NCI-H2227 (cell line): Measurements from ENCODE around the gene PPFIA1.
"Not testable (repeated sequence)": the region's sequence is repeated elsewhere in the genome, so short reads cannot be mapped to it uniquely, and the experiment has no call there.

Experiments used
- DNase-seq: peaks from one replicate; lab custom pipeline; 2025; ENCODE audit not compliant: unreplicated experiment; lab: John Stamatoyannopoulos, UW

PPFIA1 gene

DNA sequence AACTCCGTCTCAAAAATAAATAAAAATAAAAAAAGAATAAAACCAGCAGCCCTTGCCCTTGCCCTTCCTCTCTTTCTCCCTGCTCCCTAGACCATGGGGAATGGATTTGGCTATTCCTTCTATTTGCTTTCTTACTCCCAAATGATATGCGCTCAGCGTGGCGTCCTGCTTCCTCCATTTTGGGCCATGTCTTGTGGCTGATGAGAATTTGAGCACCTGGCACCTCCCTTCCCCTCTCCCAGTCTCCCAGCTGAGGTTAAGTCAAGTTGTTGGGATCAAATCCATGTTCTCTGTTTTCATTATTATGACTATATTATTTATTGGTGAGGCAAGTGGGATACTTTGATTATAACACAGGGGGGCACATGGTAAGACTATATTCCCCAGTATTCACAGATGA lies 117.1 kb downstream of the PPFIA1 start:
- DNase-seq, result no peak

DNA sequence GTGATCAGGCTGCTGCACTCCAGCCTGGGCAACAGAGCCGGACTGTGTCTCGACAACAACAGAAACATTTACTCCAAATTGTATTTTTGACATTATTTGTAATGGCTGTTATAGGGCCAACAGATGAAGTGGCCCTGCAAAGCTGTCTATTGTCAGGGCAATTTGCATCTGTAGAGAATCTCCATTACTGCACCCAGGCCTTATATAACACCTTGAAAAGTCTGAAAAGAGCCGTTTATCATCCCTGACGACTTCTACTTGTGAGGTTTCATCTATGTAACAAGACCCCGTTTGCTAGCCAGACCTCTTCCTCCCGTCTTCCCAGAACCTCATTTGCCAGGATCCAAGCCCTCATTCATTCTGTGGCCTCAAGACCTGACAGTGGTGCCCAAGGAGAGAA lies 118.7 kb downstream of the PPFIA1 start:
- no peak for DNase-seq

DNA sequence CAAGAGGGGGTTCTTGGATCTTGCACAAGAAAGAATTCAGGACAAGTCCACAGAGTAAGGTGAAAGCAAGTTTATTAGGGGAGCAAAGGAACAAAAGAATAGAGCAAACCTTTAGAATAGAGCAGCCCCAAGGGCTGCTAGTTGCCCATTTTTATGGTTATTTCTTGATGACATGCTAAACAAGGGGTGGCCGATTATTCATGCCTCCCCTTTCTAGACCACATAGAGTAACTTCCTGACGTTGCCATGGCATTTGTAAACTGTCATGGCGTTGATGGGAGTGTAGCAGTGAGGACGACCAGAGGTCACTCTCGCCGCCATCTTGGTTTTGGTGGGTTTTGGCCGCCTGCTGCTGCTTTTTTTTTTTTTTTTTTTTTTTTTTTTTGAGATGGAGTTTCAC lies 120.4 kb downstream of the PPFIA1 start:
- not testable (repeated sequence) for DNase-seq

DNA sequence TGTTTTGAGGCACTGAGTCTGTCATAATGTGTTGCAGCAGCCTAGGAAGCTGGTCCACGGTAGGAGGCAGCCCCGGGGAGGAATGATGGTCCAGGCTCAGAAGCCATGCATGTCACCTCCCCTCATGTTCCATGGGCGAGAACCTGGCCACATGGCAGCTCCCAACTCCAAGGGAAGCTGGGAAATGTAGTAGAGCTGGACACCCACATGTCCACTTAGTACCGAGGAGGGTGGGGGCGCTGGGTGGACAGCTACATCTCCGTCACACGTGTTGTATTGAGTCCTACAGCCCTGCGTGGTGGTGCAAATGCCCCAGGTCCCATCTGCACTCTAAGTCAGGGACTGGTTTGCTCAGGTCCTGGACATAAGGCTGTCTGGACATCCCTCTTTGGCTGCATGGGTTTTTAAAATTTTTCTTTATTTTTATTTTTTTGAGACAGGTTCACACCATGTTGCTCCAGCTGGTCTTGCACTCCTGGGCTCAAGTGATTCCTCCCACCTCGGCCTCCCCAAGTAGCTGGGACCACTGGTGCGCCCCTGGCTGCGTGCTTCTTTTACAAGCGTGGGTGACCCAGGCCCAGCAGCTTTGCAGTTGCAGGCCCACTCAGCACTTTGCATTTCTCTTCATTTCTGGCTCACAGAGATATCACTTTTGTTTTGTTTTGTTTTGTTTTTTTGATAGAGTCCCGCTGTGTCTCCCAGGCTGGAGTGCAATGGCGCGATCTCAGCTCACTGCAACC lies 123.9 kb downstream of the PPFIA1 start:
- DNase-seq, result no peak

DNA sequence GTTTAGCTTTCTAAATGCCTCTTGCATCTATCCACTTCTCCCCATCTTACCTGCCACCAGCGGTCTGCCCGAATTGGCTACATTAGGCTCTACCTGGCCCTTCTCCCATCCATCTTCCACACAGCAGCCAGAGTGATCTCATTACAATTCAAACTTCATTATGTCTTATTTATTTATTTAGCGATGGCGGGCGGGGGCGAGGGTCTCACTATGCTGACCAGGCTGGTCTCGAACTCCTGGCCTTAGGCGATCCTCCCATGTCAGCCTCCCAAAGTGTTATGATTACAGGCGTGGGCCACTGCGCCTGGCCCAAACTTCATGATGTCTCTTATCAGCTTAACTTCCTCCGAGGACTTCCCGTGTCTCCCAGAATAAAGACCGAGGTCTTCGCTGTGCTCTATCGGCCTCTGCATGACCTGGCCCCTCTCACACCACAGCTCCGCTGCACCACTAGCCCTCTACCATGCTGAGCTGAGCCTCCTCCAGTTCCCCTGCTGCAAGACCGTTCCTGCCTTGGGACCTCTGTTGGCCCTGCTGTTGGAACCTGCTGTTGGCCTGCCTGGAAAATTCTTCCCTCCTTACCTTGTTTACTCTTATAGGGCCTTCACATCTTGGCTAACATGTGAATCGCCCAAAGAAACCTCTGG lies 127.0 kb downstream of the PPFIA1 start:
- no peak for DNase-seq

DNA sequence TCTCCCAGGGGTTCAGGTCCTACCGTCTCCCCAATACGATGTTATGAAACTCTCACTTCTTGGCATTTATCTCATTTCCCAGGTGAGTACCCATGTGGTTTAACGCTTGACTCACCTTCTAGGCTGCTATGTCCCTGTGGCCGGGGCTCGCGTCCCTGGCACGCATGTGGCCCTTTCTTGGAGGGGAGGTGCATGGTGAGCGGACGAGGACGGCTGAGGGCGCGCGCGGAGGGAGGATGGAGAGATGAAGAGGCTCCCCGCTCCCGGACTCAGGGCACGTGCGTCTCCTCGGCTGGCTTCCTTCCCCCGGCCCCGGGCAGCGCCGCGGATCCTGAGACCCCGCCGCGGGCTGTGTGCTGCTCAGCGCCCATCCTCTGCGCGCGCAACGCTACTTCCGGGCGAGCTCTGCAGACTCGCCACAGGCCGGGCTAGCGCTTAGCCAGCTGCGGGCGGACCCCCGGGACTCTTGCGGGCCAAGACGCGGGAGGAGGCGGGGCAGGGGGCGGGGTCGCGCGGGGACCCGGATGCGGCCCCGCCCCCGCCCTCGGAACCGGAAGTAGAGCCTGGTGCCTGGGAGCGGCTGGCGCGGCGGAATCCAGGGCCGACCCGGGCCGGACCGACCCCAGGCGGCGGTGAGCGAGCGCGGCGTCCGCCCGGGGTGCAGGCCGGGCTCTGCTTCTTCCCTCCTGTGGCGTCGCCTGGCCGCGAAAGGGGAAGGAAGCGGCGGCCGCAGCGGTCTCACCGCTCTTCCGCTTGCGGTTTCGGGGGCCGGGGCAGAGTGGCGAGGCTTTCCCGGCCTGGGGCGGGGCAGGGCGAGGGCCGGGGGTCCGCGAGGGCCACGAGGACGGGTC lies 127.7 kb downstream of the PPFIA1 start, which contains the start of gene CTTN:
Gene CTTN (plus strand): TSS at position 547 of the 851 bp plus-strand sequence. CDS start 8,769 bp downstream, outside the sequence.
- peak; percentile 94 for DNase-seq

DNA sequence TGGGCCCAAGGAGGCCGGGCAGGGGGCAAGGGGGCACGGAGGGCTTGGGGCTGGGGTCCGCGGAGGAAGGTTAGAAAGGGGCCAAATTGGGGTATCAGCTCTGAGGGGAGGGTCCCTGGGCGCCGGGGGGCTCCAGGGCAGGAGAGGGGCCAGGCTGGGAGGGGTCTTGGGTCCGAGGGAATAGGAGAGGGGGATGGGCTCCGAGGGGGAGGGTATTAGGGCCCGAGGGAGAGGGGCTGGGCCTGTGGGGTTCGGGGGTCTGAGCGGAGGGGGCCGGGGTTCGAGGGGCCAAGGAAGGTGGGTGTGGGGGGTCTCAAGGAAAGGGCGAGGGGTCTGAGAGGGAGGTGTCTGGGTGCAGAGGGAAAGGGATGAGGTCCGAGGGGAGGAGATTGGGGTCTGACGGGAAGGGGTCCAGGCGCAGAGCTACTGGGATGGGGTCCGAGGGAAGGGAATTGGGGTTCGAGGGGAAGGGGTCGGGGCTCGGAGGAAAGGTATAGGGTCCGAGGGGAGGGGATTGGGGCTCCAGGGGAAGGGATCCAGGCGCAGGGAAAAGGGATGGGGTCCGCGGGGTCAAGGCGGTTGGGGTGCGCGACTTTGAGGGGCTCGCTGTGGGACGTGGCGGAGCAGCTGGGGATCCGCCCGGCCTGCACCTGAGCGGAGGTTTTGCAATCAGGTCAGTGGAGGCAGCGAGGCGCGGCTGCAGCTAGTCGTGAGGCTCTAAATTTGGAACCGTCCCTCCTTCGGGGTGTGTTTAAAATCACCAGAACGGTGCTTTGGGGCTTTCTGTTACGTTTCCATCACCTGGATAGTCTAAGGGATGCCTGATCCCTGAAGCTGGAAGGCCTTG lies 128.6 kb downstream of the PPFIA1 start:
- DNase-seq, result no peak

DNA sequence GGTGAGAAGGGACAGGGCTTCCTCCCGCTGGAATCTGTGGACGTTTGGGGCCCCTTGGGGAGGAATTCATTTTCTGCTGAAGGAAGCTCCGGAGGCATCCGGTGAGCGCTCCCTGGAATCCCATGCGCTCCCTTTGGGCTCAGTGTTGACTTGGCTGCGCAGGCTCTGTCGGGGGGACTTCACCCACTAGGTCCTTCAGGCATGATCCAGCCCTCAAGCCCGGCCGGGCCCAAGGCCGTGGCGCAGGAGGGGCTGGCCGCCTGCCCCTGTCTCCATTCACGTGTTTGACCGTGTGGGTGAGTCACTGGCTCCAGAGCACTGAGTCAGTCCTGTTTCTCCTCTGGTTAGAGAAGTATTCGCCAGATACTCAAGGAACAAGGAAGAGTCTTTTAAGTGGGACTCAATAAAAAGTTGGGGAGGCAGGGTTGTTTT lies 129.2 kb downstream of the PPFIA1 start:
- peak; percentile 17 for DNase-seq

DNA sequence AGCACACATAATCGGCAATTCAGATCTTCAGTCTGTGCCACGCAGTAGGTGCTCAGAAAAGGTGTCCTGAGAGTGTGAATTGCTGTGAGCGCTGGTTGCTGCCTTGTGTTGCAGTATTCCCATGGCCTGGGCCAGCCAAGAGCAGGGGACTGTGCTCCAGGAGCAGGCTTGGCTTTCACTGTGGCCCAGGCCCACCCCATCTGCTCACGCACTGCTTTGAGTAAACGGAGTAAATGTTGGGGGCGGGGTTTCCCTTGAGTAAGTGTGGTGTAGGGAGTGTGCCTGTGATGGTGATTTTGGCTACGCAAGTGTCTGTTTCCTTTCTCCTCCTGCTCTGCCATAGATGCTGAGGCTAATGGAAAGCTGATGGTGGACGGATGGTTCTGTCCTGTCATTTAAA lies 130.2 kb downstream of the PPFIA1 start:
- no peak for DNase-seq

DNA sequence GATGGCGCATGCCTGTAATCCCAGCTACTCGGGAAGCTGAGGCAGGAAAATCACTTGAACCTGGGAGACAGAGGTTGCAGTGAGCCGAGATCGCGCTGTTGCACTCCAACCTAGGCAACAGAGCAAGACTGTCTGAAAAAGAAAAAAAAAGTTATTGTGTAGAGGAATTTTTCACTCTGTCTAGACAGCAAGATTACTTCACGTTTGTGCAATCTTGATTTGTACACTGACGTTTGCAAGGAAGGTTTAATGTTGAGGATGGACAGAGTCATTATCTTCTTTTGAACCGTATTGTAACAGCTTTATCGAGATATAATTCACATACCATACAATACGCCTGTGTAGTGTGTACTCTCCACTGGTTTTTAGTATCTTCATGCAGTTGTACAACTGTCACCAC lies 131.5 kb downstream of the PPFIA1 start:
- DNase-seq, result no peak

DNA sequence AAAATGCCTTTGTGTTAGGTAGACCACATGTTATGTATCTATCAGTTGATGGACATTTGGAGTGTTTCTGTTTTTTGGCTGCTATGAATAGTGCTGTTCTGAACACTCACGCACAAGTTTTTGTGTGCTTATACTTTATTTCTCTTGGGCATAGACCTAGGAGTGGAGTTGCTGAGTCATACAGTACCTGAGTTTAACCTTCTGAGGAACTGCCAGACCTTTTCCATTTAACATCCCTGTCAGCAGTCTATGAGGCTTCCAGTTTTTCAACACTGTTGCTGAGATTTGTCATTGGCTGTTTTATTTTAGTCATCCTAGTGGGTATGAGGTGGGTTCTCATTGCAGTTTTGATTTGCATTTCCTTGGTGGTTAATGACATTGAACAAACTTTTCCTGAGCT lies 132.2 kb downstream of the PPFIA1 start:
- no peak for DNase-seq

DNA sequence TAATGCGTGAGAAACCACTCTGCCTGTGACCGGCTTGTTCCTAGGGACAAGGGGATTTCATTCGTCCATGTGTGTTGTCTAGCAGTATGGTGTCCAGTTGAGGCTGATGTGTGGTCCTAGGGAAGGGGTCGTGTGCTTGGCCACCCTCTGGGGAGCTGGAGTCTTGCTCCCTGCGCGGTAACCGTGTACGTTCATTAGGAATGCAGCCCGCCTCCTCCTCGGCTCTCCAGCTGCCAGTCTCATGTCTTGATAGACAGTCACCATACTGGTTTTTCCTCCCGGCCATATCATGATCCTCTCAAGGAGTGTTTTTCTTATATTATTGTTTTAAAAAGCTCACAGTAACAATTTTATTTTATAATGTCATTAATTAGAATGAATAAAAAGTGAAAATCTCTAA lies 133.8 kb downstream of the PPFIA1 start:
- DNase-seq, result no peak

DNA sequence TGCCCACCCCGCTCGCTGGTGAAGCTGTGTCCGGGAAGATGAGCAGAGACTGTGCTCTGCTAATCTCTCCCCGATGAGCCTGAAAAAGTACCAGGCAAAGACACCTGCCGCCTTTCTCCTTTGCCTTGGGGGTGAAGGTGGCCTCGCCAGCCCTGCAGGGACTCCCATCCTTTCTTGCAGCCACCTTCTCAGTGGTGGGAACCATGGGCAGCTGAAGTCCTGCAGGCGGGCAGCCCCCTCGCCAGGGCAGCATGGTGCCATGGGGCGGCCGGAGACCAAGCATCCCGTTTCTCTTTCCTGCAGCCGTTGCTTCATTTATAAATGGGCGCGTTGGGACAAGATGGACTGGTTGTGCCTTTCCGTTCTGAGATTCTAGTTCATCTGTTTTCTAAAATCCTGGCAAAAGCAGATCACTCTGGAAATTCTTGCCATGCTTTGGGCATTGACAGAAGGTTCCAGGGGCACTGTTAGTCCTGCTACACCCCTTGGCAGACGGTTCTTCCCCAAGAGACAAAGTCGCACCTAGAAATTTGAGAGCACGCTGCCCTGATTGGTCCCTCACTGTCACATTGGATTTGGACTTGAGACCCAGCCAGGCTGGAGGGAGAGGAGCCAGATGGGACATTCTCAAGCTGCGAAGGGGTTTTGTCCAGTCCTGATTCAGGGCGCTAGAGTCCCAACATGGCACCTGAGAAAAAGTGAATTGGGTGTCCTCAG lies 135.3 kb downstream of the PPFIA1 start:
- no peak for DNase-seq

DNA sequence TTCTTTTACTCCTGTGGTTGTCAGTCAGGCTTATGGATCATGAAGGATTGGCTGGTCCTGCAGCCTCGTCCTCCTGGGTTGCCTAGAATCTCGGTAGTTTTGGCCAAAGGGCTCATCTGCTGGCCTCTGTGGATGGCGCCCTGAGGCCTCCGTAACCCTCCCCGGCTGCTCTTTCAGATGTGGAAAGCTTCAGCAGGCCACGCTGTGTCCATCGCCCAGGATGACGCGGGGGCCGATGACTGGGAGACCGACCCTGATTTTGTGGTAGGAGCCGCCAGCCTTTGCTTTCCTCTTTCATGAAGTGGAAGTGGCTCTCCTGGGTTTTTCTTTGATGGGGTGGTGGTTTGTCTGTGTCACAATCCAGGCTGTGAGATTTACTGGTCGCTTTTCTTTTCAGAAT lies 136.6 kb downstream of the PPFIA1 start:
- no peak for DNase-seq

DNA sequence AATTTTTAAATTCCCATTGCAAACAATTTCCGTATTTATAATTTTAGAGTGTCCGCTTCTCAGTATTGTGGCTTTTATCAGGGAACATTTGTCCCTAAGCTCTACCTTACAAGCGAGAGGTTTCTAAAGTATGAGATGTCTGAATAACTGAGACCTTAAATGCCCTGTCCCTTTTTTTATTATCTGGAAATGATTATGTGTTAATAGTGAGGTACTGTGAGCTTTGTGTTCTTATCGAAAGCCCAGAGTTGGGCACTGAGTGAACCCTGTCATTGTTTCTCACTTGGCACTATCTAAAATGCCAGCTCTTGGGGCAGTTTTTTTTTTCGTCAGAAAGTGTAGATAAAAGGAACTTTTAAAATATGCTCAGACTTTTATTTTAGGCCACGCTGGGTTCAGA lies 137.3 kb downstream of the PPFIA1 start:
- DNase-seq, result no peak

DNA sequence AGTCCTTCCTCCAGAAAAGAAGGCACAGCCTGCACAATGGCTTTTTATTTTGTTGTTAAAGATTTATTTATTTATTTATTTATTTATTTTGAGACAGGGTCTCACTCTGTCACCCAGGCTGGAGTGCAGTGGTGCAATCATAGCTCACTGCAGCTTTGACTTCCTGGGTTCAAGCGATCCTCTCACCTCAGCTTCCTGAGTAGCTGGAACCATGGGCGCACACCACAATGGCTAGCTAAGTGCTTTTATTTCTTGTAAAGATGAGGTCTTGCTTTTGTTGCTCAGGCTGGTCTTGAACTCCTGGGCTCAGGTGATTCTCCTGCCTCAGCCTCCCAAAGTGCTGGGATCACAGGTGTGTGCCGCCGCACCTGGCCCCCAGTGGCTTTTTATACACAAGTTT lies 137.8 kb downstream of the PPFIA1 start:
- not testable (repeated sequence) for DNase-seq

DNA sequence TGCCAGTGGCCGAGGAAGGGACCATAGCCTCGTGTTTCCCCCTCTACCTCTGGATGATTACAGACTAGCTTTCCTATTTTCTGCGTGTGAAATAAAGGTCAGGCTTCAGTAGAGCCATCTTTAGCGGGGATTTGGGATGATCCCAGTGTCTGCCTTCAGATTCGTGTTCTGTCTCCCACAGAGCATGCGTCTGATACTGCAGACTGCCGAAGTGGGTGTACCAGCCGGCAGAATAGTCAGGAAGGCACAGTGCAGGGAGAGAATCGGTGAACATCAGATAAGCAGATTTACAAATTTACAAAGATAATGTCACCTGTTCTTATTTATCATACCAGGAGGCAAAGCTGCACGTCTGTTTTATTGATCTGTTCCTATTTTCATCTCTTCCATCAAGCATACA lies 138.9 kb downstream of the PPFIA1 start:
- DNase-seq, result no peak

DNA sequence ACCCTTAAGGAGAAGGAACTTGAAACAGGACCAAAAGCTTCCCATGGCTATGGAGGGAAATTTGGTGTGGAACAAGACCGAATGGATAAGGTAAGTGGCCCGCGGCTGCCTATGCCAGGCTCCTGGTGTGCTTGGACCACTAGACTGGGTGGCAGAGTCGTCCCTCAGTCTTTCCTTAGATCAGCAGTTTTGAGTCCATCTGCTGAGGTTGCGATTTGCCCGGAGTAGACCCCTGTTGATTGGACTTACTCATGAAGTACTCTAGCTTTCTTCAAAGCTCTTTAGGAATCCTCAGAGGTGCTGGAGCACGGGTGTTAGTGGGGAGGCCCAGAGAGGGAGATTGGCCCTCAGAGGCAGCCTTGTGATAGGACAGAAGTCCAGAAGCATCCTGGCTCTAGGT lies 139.4 kb downstream of the PPFIA1 start:
- DNase-seq, result no peak

DNA sequence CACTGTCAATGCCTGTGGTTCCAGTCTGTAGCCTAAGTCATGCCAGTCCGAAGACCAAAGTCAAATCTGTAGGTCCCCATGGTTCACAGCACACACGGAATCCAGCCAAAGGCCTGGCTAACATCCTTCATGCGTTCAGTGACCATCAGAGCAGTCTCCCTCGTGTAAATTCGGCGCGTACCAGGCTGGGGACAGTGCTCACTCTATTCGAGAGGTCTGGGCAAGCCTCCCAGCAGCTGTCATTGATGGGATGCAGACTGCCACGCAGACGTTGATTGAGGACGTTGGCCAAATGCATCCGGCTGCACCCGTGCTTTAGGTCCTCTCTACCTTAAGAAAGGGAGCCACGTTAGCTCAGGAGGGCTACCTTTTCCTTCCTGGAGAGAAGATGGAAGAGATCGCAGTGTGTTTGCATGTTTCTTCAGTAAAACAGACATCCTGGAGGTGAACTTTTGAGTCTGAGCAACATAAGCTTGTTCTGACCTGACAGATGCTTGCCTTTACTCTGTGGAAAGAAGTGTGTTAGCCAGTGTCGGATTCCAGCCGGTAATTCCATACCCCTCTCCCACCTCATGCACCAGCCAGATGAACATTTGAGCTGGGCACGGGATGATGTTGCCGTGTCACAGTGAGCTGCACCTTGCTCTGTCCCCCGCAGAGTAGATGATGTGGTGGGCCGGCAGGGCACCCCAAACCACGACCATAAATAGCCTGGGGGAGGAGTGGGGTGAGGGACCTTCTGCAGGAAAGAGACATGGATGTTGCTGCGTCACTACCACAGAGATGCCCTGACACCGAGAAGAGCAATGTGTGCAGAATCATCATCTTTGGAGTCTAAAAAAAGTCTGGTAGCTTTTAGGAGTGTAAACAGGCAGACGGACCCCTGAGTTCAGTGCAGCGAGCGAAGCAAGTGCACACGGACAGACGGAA lies 140.1 kb downstream of the PPFIA1 start:
- no peak for DNase-seq
